Left colon (tissue), 2 donors: ENCODE results near the gene EFHD2. TPM values are rescaled to one million over a fixed set of nuclear protein-coding genes. Genes with fewer than 3 reads are reported as not detected.
"Not testable (repeated sequence)": the region's sequence is repeated elsewhere in the genome, so short reads cannot be mapped to it uniquely, and the experiment has no call there.

Experiments used
- ATAC-seq: fragments of 200-7000 bp; cut with Tn5 transposase; one replicate; pipeline ENCODE4 v1.9.1; 2020; ENCODE audit warnings: mild to moderate bottlenecking, moderate library complexity
- DNase-seq, 2 donors: peaks; one replicate each; pipeline ENCODE4 v3.0.0-alpha.2; 2020
- intact Hi-C, 2 donors: fragments of 100-400 bp; cut with DNase I in 1 of 2; cut with micrococcal nuclease in 1 of 2; formaldehyde crosslinking; loops; one replicate each; pipeline versions ENCODE4 v1.11.2 to v1.14.0; 2022; cut with DNase I, micrococcal nuclease
- total RNA-seq, 2 donors: library from RNA; stranded (reverse); fragmentation: NEBNext Ultra II Directional; extraction: Animal tissue kit (Norgen Biotek cat#: 25700); gene quantifications; one replicate each; pipeline ENCODE4 v1.2.1, GENCODE V29; 2021
- donor health status: DM: no; HTN: no; CAD: no.
- donor health status: DM: yes; HTN: yes; CAD: no.

The EFHD2 gene
- total RNA-seq, 2 donors from 2014 or later, result 164 to 178 TPM

GRCh38 chr1:15463064-15463800 lies 53.5 kb downstream of the EFHD2 start:
- DNase-seq, intact Hi-C loops, ATAC-seq: not testable (repeated sequence)

DNA sequence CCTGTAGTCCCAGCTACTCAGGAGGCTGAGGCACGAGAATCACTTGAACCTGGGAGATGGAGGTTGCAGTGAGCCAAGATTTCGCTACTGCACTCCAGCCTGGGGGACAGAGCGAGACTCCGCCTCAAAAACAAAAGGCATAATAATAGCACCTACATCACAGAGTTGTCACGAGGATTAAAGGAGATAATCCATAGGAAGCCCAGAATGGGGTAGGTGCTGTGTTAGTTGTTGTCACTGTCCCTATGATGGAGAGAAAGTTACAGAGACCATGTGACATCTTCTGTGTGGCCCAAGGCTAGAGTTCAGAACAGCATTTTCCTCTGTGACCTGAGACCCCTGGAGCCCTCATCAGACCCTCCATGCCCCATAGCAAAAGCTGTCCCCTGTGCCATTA lies 54.2 kb downstream of the EFHD2 start:
- DNase-seq, intact Hi-C loops, ATAC-seq: not testable (repeated sequence)

- ATAC-seq (no peak), DNase-seq (no peak)
- intact Hi-C loops, result no loop called here
Measured at GRCh38 chr1:15465674-15466073, 56.0 kb downstream of the EFHD2 start.

GRCh38 chr1:15466955-15467625 lies 57.4 kb downstream of the EFHD2 start:
- ATAC-seq, DNase-seq, intact Hi-C loops: not testable (repeated sequence)

- intact Hi-C loops, result no loop called here
- no peak for DNase-seq
Measured at GRCh38 chr1:15468145-15468544, 58.5 kb downstream of the EFHD2 start.

GRCh38 chr1:15469361-15469760 lies 59.7 kb downstream of the EFHD2 start:
- intact Hi-C loops, result no loop called here
- no peak for ATAC-seq
- DNase-seq, result no peak

More at GRCh38 chr1:15468145-15468544, 58.5 kb downstream of the EFHD2 start:
- no peak for ATAC-seq

GRCh38 chr1:15469821-15470448 lies 60.2 kb downstream of the EFHD2 start:
- intact Hi-C loops, ATAC-seq, DNase-seq: not testable (repeated sequence)

GRCh38 chr1:15471067-15471466 lies 61.4 kb downstream of the EFHD2 start:
- intact Hi-C loops, ATAC-seq: not testable (repeated sequence)

GRCh38 chr1:15471723-15472122 lies 62.0 kb downstream of the EFHD2 start:
- DNase-seq, intact Hi-C loops, ATAC-seq: not testable (repeated sequence)

More at GRCh38 chr1:15471067-15471466, 61.4 kb downstream of the EFHD2 start:
- not testable (repeated sequence) for DNase-seq

GRCh38 chr1:15472587-15472986 lies 62.9 kb downstream of the EFHD2 start:
- intact Hi-C loops, result no loop called here
- DNase-seq (no peak), ATAC-seq (no peak)

DNA sequence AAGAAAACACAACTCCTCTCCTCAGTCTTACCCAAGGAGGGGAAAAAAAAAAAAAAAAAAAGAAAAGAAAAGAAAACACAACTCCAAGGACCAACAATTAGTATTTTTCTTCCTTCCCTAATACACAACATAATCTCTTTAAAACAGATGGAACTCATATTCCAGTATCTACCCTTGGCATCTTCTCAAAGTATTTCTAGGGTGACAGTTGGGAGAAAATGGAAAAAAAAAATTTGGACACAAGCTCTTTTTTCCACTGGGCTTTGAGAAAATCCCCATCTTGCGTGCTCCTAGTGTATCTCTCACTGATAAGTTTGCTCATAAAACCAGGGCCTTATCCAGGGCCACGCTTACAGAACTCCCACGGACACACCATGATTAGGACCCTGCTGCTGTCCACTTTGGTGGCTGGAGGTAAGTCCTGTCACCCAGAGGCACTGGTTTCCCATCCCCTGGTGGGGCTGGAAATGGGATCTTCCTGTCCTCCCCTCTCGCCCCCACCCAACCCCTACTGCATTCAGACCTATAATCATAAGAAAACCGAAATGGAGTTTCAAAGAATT lies 66.1 kb downstream of the EFHD2 start, which contains the start of gene CELA2B:
CELA2B (plus strand) TSS at position 353 of the 563 bp plus-strand sequence; CDS start at position 375, 22 bp downstream.
- no peak for DNase-seq
- no peak for ATAC-seq
- intact Hi-C loops, result no loop called here

- intact Hi-C loops, result no loop called here
- DNase-seq (no peak), ATAC-seq (peak; percentile 39)
Measured at GRCh38 chr1:15476927-15477326, 67.2 kb downstream of the EFHD2 start.

DNA sequence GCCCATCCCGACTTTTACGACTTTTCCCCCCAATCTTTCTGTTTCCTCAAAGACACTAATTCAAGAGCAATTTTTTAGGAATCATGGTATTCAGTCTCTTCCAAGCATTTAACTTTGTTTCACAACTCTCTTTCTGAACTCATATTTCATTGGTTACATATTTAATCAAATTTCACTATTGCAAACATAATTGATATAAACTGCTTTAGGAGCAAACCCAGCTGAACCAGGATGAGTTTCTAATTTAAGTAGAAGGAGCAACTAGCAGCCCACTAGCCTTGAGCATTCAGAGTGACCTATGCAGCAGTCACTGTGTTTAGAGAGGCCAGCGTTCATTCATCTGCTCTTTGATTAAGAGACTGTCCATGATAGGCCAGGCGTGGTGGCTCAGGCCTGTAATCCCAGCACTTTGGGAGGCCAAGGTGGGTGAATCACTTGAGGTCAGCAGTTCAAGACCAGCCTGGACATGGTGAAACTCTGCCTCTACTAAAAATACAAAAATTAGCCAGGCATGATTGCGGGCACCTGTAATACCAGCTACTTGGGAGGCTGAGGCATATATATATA lies 68.0 kb downstream of the EFHD2 start:
- no peak for DNase-seq
- ATAC-seq, result no peak
- intact Hi-C loops, result no loop called here

Other genes with a start within 250 kb of the EFHD2 start
- 1 to 10 TPM; 1.2 to 1.3 TPM for gene FHAD1, start 162.7 kb upstream of the EFHD2 start, total RNA-seq
- 1 to 10 TPM in 1 of 2 donors, not detected in 1; 1.9 TPM for gene CTRC, start 28.6 kb downstream of the EFHD2 start, total RNA-seq
- not detected for gene CELA2A, start 46.8 kb downstream of the EFHD2 start, total RNA-seq
- not detected for gene CELA2B, start 66.2 kb downstream of the EFHD2 start, total RNA-seq
- 10 to 100 TPM in 1 of 2 donors, 1 to 10 TPM in 1; 9.9 to 16.9 TPM for gene CASP9, start 114.3 kb downstream of the EFHD2 start, total RNA-seq
- gene DNAJC16, start 117.0 kb downstream of the EFHD2 start, total RNA-seq, result 10 to 100 TPM; 23.5 to 26.5 TPM
- 10 to 100 TPM; 18.4 to 25.1 TPM for gene AGMAT, start 175.2 kb downstream of the EFHD2 start, total RNA-seq
- gene DDI2, start 207.6 kb downstream of the EFHD2 start, total RNA-seq, result 10 to 100 TPM; 27.4 to 37.6 TPM